Gastroesophageal sphincter (tissue), 3 donors: ENCODE measurements around the gene OTULINL.

Experiments used
- POLR2A ChIP-seq, 2 donors: fragments of 450-650 bp; IDR thresholded peaks; one replicate each; pipeline ENCODE4 v1.6.1; 2017; ENCODE audit warnings: antibody characterized with exemption in 2 of 2, mild to moderate bottlenecking in 2 of 2, moderate library complexity in 1 of 2
- TF ChIP-seq, protein P1 (sequence below), 4 experiments: fragments of 200-600 bp in 2 of 4; fragments of 450-650 bp in 2 of 4; sonication (generic) in 1 of 4; IDR thresholded peaks; one replicate each; pipeline ENCODE4 v1.5.1; 2017 to 2019; ENCODE audit warnings: antibody characterized with exemption in 4 of 4, mild to moderate bottlenecking in 2 of 4, moderate library complexity in 2 of 4

GRCh38 chr5:14627270-14627669 lies 45.7 kb downstream of the OTULINL start:
- TF ChIP-seq, protein P1, sequence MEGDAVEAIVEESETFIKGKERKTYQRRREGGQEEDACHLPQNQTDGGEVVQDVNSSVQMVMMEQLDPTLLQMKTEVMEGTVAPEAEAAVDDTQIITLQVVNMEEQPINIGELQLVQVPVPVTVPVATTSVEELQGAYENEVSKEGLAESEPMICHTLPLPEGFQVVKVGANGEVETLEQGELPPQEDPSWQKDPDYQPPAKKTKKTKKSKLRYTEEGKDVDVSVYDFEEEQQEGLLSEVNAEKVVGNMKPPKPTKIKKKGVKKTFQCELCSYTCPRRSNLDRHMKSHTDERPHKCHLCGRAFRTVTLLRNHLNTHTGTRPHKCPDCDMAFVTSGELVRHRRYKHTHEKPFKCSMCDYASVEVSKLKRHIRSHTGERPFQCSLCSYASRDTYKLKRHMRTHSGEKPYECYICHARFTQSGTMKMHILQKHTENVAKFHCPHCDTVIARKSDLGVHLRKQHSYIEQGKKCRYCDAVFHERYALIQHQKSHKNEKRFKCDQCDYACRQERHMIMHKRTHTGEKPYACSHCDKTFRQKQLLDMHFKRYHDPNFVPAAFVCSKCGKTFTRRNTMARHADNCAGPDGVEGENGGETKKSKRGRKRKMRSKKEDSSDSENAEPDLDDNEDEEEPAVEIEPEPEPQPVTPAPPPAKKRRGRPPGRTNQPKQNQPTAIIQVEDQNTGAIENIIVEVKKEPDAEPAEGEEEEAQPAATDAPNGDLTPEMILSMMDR (IDR thresholded peaks at IDR 0.05), result no peak
- TF ChIP-seq POLR2A (IDR thresholded peaks at IDR 0.05), result no peak
